HepG2 (cell line): ENCODE results near the gene CDC42EP5. TPM values are rescaled to one million over a fixed set of nuclear protein-coding genes. Genes with fewer than 3 reads are reported as not detected.
A peak's percentile ranks its signal among the peaks of the same experiment; 100 is the strongest.

Experiments
- AGO2 ChIP-seq: fragments of 200-400 bp; formaldehyde crosslinking; optimal IDR thresholded peaks from 2 replicates; pipeline ENCODE3; 2017; ENCODE audit warnings: mild to moderate bottlenecking, low read depth, low read length, moderate library complexity
- AKAP8 ChIP-seq: sonication (generic); formaldehyde crosslinking; IDR thresholded peaks from 2 replicates; pipeline ENCODE4 v1.5.1; 2020; ENCODE audit warnings: mild to moderate bottlenecking, missing genetic modification reagents
- ATF7-NPFF ChIP-seq: sonication (generic); formaldehyde crosslinking; IDR thresholded peaks from 2 replicates; pipeline ENCODE4 v1.8.1; 2023; ENCODE audit warnings: mild to moderate bottlenecking, low read depth, missing genetic modification reagents, moderate library complexity
- BORCS8-MEF2B ChIP-seq: sonication (generic); formaldehyde crosslinking; IDR thresholded peaks from 2 replicates; pipeline ENCODE4 v1.8.0; 2022; ENCODE audit warnings: mild to moderate bottlenecking, missing genetic modification reagents
- DMTF1 ChIP-seq: sonication (generic); formaldehyde crosslinking; IDR thresholded peaks from 2 replicates; pipeline ENCODE4 v1.4.0; 2020; ENCODE audit warnings: mild to moderate bottlenecking, missing genetic modification reagents
- FIP1L1 ChIP-seq: fragments of 200-400 bp; formaldehyde crosslinking; IDR thresholded peaks from 2 replicates; pipeline ENCODE4 v1.6.1; 2018; ENCODE audit warnings: low read depth, mild to moderate bottlenecking, low read length, moderate library complexity, borderline replicate concordance; ENCODE audit not compliant: insufficient read depth
- MBD4 ChIP-seq: IDR thresholded peaks from 2 replicates; pipeline ENCODE4 v1.6.1; 2012; ENCODE audit warnings: low read length, inconsistent platforms, borderline replicate concordance
- SP2 ChIP-seq: sonication (generic); formaldehyde crosslinking; IDR thresholded peaks from 2 replicates; pipeline ENCODE4 v1.5.1; 2020; ENCODE audit warnings: mild to moderate bottlenecking, missing genetic modification reagents
- TOE1 ChIP-seq: sonication (generic); formaldehyde crosslinking; IDR thresholded peaks from 2 replicates; pipeline ENCODE4 v1.4.0; 2020; ENCODE audit warnings: mild to moderate bottlenecking, missing genetic modification reagents
- ZBTB4 ChIP-seq: sonication (generic); formaldehyde crosslinking; IDR thresholded peaks from 2 replicates; pipeline ENCODE4 v1.4.0; 2020; ENCODE audit warnings: missing genetic modification reagents, mild to moderate bottlenecking, borderline replicate concordance
- ZFP62 ChIP-seq: sonication (generic); formaldehyde crosslinking; IDR thresholded peaks from 2 replicates; pipeline ENCODE4 v1.4.0; 2020; ENCODE audit warnings: missing genetic modification reagents
- ZNF17 ChIP-seq: sonication (generic); formaldehyde crosslinking; IDR thresholded peaks from 2 replicates; pipeline ENCODE4 v1.5.0; 2020; ENCODE audit warnings: mild to moderate bottlenecking, missing genetic modification reagents
- ZNF235 ChIP-seq: sonication (generic); formaldehyde crosslinking; IDR thresholded peaks from 2 replicates; pipeline ENCODE4 v1.8.1; 2023; ENCODE audit warnings: mild to moderate bottlenecking, missing genetic modification reagents, borderline replicate concordance
- ZNF274 ChIP-seq: sonication (generic); formaldehyde crosslinking; IDR thresholded peaks from 2 replicates; pipeline ENCODE4 v1.5.1; 2020; ENCODE audit warnings: mild to moderate bottlenecking, missing genetic modification reagents
- ZNF501 ChIP-seq: sonication (generic); formaldehyde crosslinking; IDR thresholded peaks from 2 replicates; pipeline ENCODE4 v1.5.1; 2020; ENCODE audit warnings: mild to moderate bottlenecking, moderate library complexity, missing genetic modification reagents
- ZNF879 ChIP-seq: sonication (generic); formaldehyde crosslinking; IDR thresholded peaks from 2 replicates; pipeline ENCODE4 v1.8.1; 2023; ENCODE audit warnings: missing genetic modification reagents
- ZSCAN29 ChIP-seq: sonication (generic); formaldehyde crosslinking; conservative IDR thresholded peaks from 2 replicates; pipeline ENCODE4 v1.4.0; 2020; ENCODE audit warnings: mild to moderate bottlenecking, missing genetic modification reagents
- polyA plus RNA-seq, 8 experiments: library from polyadenylated mRNA; depleted of rRNA in 3 of 8; stranded (reverse) in 7 of 8; unstranded in 1 of 8; fragments of >200 nt; fragmentation: Illumina TruSeq in 4 of 8; extraction: Trizol in 4 of 8; gene quantifications; 2 replicates each; pipeline versions ENCODE4 v1.2.1 to v1.2.3, GENCODE V29; 2011 to 2016; ENCODE audit warnings: low read depth in 4 of 8, missing spikeins in 1 of 8, mixed read lengths in 1 of 8; ENCODE audit not compliant: insufficient read depth in 1 of 8
- total RNA-seq, 5 experiments: library from RNA; depleted of rRNA; stranded (reverse); fragments of >200 nt; fragmentation: Illumina TruSeq; extraction: Trizol; gene quantifications; 2 replicates each; pipeline ENCODE4 v1.2.3, GENCODE V29; 2016; ENCODE audit warnings: low read depth in 1 of 5
- TF ChIP-seq, protein P1 (sequence below), 2 experiments: sonication (generic) in 1 of 2; formaldehyde crosslinking in 1 of 2; IDR thresholded peaks; 2 replicates each; pipeline versions ENCODE4 v1.6.1 to v1.9.0; 2014 to 2022; ENCODE audit warnings: antibody characterized with exemption in 1 of 2, borderline replicate concordance in 1 of 2, inconsistent platforms in 1 of 2, low read depth in 1 of 2, missing genetic modification reagents in 1 of 2

CDC42EP5 gene
- total and polyA plus RNA-seq, 2 of the 13 experiments (the other 11 are each of a cell fraction or from before 2014, with no cell fraction given) = 0.41 to 1.6 TPM

- no peak for TF ChIP-seq AKAP8 (CRISPR knock-in tag)
- TF ChIP-seq ATF7-NPFF (CRISPR knock-in tag) = no peak
- no peak for TF ChIP-seq ZSCAN29 (CRISPR knock-in tag)
- no peak for TF ChIP-seq ZNF235
- TF ChIP-seq MBD4 = no peak
- no peak for TF ChIP-seq DMTF1
- no peak for TF ChIP-seq ZFP62
- TF ChIP-seq TOE1 (CRISPR knock-in tag) = no peak
- TF ChIP-seq ZNF274 = no peak
- TF ChIP-seq ZNF879 (CRISPR knock-in tag) = no peak
- TF ChIP-seq SP2 = no peak
- TF ChIP-seq AGO2 = peak; percentile 72
- TF ChIP-seq, protein P1, sequence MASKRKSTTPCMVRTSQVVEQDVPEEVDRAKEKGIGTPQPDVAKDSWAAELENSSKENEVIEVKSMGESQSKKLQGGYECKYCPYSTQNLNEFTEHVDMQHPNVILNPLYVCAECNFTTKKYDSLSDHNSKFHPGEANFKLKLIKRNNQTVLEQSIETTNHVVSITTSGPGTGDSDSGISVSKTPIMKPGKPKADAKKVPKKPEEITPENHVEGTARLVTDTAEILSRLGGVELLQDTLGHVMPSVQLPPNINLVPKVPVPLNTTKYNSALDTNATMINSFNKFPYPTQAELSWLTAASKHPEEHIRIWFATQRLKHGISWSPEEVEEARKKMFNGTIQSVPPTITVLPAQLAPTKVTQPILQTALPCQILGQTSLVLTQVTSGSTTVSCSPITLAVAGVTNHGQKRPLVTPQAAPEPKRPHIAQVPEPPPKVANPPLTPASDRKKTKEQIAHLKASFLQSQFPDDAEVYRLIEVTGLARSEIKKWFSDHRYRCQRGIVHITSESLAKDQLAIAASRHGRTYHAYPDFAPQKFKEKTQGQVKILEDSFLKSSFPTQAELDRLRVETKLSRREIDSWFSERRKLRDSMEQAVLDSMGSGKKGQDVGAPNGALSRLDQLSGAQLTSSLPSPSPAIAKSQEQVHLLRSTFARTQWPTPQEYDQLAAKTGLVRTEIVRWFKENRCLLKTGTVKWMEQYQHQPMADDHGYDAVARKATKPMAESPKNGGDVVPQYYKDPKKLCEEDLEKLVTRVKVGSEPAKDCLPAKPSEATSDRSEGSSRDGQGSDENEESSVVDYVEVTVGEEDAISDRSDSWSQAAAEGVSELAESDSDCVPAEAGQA (IDR thresholded peaks at IDR 0.05; ENCODE audit: low read depth) = no peak
- TF ChIP-seq, protein P1 (CRISPR knock-in tag; IDR thresholded peaks at IDR 0.05; ENCODE audit: borderline replicate concordance) = no peak
- TF ChIP-seq ZBTB4 (CRISPR knock-in tag) = no peak
- TF ChIP-seq ZNF501 (CRISPR knock-in tag) = no peak
- no peak for TF ChIP-seq ZNF17 (CRISPR knock-in tag)
- TF ChIP-seq FIP1L1 = no peak
- TF ChIP-seq BORCS8-MEF2B (CRISPR knock-in tag) = peak; percentile 23; the same call in 1 of the 2 replicates
Observed at GRCh38 chr19:54420383-54421168, 52.5 kb downstream of the CDC42EP5 start (continued).
